HEK293 (cell line): ENCODE measurements around the gene EYS.

ENCODE experiments used
- CTCF ChIA-PET: fragments of 350-600 bp; formaldehyde crosslinking; extraction: SDS; loops from one replicate; lab custom pipeline; 2021; ENCODE audit warnings: antibody characterized with exemption; lab: Yijun Ruan, JAX
- POLR2A ChIA-PET: fragments of 300-600 bp; formaldehyde crosslinking; extraction: SDS; loops from one replicate; lab custom pipeline; 2020; ENCODE audit warnings: antibody characterized with exemption, inconsistent platforms; lab: Yijun Ruan, JAX
- H3K27ac ChIP-seq: fragments of 200-500 bp; sonication (Bioruptor generic); 2 replicates; pipeline ENCODE4 v1.5.1; 2014; ENCODE audit warnings: low read depth, low read length, control low read depth, inconsistent platforms; ENCODE audit errors: extremely low read depth
- H3K36me3 ChIP-seq, 2 experiments: fragments of 200-500 bp in 1 of 2; sonication (Bioruptor generic) in 1 of 2; 1 replicate in 1 of 2; 2 replicates in 1 of 2; pipeline ENCODE4 v1.5.1; 2014 to 2017; ENCODE audit warnings: inconsistent platforms in 2 of 2, low read length in 2 of 2; ENCODE audit not compliant: control insufficient read depth in 2 of 2, insufficient read depth in 1 of 2
- H3K4me1 ChIP-seq: fragments of 200-500 bp; sonication (Bioruptor generic); 2 replicates; pipeline ENCODE4 v1.5.1; 2014; ENCODE audit warnings: mild to moderate bottlenecking, low read length, inconsistent platforms; ENCODE audit not compliant: control insufficient read depth, insufficient read depth
- H3K4me3 ChIP-seq: 2 replicates; pipeline ENCODE4 v1.5.1; 2011; ENCODE audit warnings: low read depth, mild to moderate bottlenecking, control low read depth, low read length, moderate library complexity
- H3K9me3 ChIP-seq: fragments of 200-500 bp; sonication (Bioruptor generic); 2 replicates; pipeline ENCODE4 v1.5.1; 2014; ENCODE audit warnings: low read depth, low read length, inconsistent platforms; ENCODE audit not compliant: control insufficient read depth, insufficient read depth
- BCL11B ChIP-seq: fragments of 450-650 bp; formaldehyde crosslinking; IDR thresholded peaks from 2 replicates; pipeline ENCODE4 v1.5.1; 2016; ENCODE audit warnings: low read depth, missing biosample characterization, missing genetic modification characterization
- EGR2 ChIP-seq: fragments of 450-650 bp; formaldehyde crosslinking; IDR thresholded peaks from 2 replicates; pipeline ENCODE4 v1.5.1; 2016; ENCODE audit warnings: low read depth, missing biosample characterization, missing genetic modification characterization
- HOXC10 ChIP-seq: sonication (generic); formaldehyde crosslinking; IDR thresholded peaks from 2 replicates; pipeline ENCODE4 v1.8.1; 2023; ENCODE audit warnings: mild to moderate bottlenecking, missing genetic modification reagents
- REPIN1 ChIP-seq: fragments of 450-650 bp; formaldehyde crosslinking; IDR thresholded peaks from 2 replicates; pipeline ENCODE4 v1.5.1; 2017; ENCODE audit warnings: missing biosample characterization, missing genetic modification characterization, low read depth
- WT1 ChIP-seq: fragments of 450-650 bp; formaldehyde crosslinking; IDR thresholded peaks from 2 replicates; pipeline ENCODE4 v1.5.1; 2016; ENCODE audit warnings: missing biosample characterization, missing genetic modification characterization
- YY2 ChIP-seq: fragments of 450-650 bp; formaldehyde crosslinking; IDR thresholded peaks from 2 replicates; pipeline ENCODE4 v1.5.1; 2016; ENCODE audit warnings: missing biosample characterization, missing genetic modification characterization
- ZFP41 ChIP-seq: fragments of 450-650 bp; formaldehyde crosslinking; IDR thresholded peaks from 2 replicates; pipeline ENCODE4 v1.5.1; 2016; ENCODE audit warnings: missing biosample characterization, missing genetic modification characterization, borderline replicate concordance
- ZNF133 ChIP-seq: fragments of 450-650 bp; formaldehyde crosslinking; IDR thresholded peaks from 2 replicates; pipeline ENCODE4 v1.5.1; 2016; ENCODE audit warnings: missing biosample characterization, missing genetic modification characterization
- ZNF155 ChIP-seq: fragments of 450-650 bp; formaldehyde crosslinking; IDR thresholded peaks from 2 replicates; pipeline ENCODE4 v1.5.1; 2016; ENCODE audit warnings: missing biosample characterization, missing genetic modification characterization
- ZNF223 ChIP-seq: fragments of 450-650 bp; formaldehyde crosslinking; IDR thresholded peaks from 2 replicates; pipeline ENCODE4 v1.5.1; 2016; ENCODE audit warnings: missing biosample characterization, missing genetic modification characterization
- ZNF248 ChIP-seq: fragments of 450-650 bp; formaldehyde crosslinking; IDR thresholded peaks from 2 replicates; pipeline ENCODE4 v1.5.1; 2017; ENCODE audit warnings: missing biosample characterization, missing genetic modification characterization
- ZNF292 ChIP-seq: fragments of 450-650 bp; formaldehyde crosslinking; IDR thresholded peaks from 2 replicates; pipeline ENCODE4 v1.5.1; 2016; ENCODE audit warnings: low read depth, missing biosample characterization, missing genetic modification characterization, borderline replicate concordance
- ZNF354C ChIP-seq: fragments of 450-650 bp; formaldehyde crosslinking; IDR thresholded peaks from 2 replicates; pipeline ENCODE4 v1.5.1; 2016; ENCODE audit warnings: missing biosample characterization, missing genetic modification characterization, low read depth, borderline replicate concordance
- ZNF521 ChIP-seq: fragments of 450-650 bp; formaldehyde crosslinking; IDR thresholded peaks from 2 replicates; pipeline ENCODE4 v1.5.1; 2017; ENCODE audit warnings: missing biosample characterization, mild to moderate bottlenecking, missing genetic modification characterization
- ZNF544 ChIP-seq: fragments of 450-650 bp; formaldehyde crosslinking; IDR thresholded peaks from 2 replicates; pipeline ENCODE4 v1.5.0; 2017; ENCODE audit warnings: missing biosample characterization, missing genetic modification characterization
- ZNF747 ChIP-seq: fragments of 450-650 bp; formaldehyde crosslinking; IDR thresholded peaks from 2 replicates; pipeline ENCODE4 v1.5.1; 2016; ENCODE audit warnings: missing biosample characterization, missing genetic modification characterization
- ZSCAN16 ChIP-seq: fragments of 450-650 bp; formaldehyde crosslinking; IDR thresholded peaks from 2 replicates; pipeline ENCODE4 v1.5.1; 2016; ENCODE audit warnings: missing biosample characterization, missing genetic modification characterization
- ZSCAN30 ChIP-seq: fragments of 450-650 bp; IDR thresholded peaks from 2 replicates; pipeline ENCODE4 v1.5.1; 2018; ENCODE audit warnings: missing biosample characterization, mild to moderate bottlenecking, missing genetic modification characterization, moderate library complexity
- TF ChIP-seq, protein P1 (sequence below): fragments of 450-650 bp; formaldehyde crosslinking; IDR thresholded peaks from 2 replicates; pipeline ENCODE4 v1.5.1; 2017; ENCODE audit warnings: missing biosample characterization, missing genetic modification characterization
- TF ChIP-seq, protein P2 (sequence below): fragments of 450-650 bp; formaldehyde crosslinking; IDR thresholded peaks from 2 replicates; pipeline ENCODE4 v1.5.1; 2016; ENCODE audit warnings: missing biosample characterization, missing genetic modification characterization
- TF ChIP-seq, protein P3 (sequence below): fragments of 450-650 bp; formaldehyde crosslinking; IDR thresholded peaks from 2 replicates; pipeline ENCODE4 v1.5.1; 2016; ENCODE audit warnings: missing biosample characterization, missing genetic modification characterization
- TF ChIP-seq, protein P4 (sequence below): fragments of 450-650 bp; formaldehyde crosslinking; IDR thresholded peaks from 2 replicates; pipeline ENCODE4 v1.5.1; 2016; ENCODE audit warnings: missing biosample characterization, missing genetic modification characterization
- TF ChIP-seq, protein P5 (sequence below): fragments of 450-650 bp; IDR thresholded peaks from 2 replicates; pipeline ENCODE4 v1.5.1; 2018; ENCODE audit warnings: missing biosample characterization, mild to moderate bottlenecking, missing genetic modification characterization
- TF ChIP-seq, protein P6 (sequence below): fragments of 450-650 bp; formaldehyde crosslinking; IDR thresholded peaks from 2 replicates; pipeline ENCODE4 v1.5.1; 2016; ENCODE audit warnings: missing biosample characterization, missing genetic modification characterization

EYS gene

DNA sequence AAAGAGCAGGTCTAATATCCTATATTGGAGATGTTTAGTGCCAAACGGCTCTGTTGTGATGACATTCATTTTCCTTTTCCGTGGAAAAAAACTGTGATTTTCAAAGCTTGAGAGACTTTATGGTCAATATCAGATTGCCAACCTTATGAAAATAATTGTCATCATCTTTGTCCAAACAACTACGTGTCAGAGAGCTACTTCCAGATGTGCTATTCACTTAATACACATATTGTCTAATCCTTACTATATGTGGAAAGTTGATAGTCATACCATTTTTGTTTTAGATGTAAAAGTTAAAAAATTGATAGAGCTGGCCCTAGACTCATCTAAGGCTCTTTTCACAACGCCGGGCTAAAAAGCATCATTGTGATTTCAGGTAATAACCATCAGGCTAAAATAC lies 1521.4 kb downstream of the EYS start:
- no peak for TF ChIP-seq ZNF544
- TF ChIP-seq ZSCAN30 (tag by site-specific recombination) = no peak
- no peak for TF ChIP-seq ZNF133 (tag by site-specific recombination)
- TF ChIP-seq, protein P1, sequence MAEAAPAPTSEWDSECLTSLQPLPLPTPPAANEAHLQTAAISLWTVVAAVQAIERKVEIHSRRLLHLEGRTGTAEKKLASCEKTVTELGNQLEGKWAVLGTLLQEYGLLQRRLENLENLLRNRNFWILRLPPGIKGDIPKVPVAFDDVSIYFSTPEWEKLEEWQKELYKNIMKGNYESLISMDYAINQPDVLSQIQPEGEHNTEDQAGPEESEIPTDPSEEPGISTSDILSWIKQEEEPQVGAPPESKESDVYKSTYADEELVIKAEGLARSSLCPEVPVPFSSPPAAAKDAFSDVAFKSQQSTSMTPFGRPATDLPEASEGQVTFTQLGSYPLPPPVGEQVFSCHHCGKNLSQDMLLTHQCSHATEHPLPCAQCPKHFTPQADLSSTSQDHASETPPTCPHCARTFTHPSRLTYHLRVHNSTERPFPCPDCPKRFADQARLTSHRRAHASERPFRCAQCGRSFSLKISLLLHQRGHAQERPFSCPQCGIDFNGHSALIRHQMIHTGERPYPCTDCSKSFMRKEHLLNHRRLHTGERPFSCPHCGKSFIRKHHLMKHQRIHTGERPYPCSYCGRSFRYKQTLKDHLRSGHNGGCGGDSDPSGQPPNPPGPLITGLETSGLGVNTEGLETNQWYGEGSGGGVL = no peak
- POLR2A ChIA-PET = no interaction called here
- Histone ChIP-seq H3K4me1 (no peaks in the 10 kb centered on the region), H3K9me3 (no peaks in the 10 kb centered on the region), H3K27ac (no peak overlapping the region), H3K4me3 (no peak overlapping the region), H3K36me3 (no peaks in the 10 kb centered on the region)
- CTCF ChIA-PET = interaction anchor here (1.3 kb wide), 1 partner anchor 145 kb away, joined by 3 read pairs; no protein-coding TSS in a partner anchor

DNA sequence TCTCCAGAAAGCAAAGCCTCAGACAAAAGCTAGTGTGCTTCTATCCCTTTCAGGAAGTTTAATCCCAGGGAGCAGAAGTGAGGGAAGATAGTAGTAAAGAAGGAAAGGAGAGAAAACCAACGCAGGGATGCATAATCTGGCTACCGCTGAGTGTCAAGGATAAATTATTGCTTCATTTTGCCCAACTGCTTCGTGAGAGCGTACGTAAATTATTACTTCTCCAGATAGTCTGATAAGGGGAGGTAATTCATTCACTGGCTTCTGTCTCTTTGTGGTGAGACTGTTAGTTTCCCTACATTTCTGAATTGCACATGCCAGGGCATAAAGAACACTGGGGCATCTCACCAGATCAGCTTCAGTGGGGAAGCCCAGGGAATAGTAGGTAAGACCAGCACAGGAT lies 1531.7 kb downstream of the EYS start:
- no peaks in the 10 kb centered on the region for H3K4me1 ChIP-seq
- no peaks in the 10 kb centered on the region for H3K36me3 ChIP-seq
- ChIA-PET POLR2A (no interaction called here), CTCF (no interaction called here)
- no peak for TF ChIP-seq ZNF292 (tag by site-specific recombination)
- TF ChIP-seq WT1 (tag by site-specific recombination) = no peak
- no peak for TF ChIP-seq ZSCAN16 (tag by site-specific recombination)
- no peak for TF ChIP-seq ZNF223
- TF ChIP-seq, protein P2, sequence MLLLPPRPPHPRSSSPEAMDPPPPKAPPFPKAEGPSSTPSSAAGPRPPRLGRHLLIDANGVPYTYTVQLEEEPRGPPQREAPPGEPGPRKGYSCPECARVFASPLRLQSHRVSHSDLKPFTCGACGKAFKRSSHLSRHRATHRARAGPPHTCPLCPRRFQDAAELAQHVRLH (tag by site-specific recombination) = no peak
- TF ChIP-seq ZNF544 = no peak
- TF ChIP-seq, all 188 proteins: peak for 0
- H3K27ac ChIP-seq = no peak overlapping the region
- H3K9me3 ChIP-seq = no peaks in the 10 kb centered on the region
- H3K4me3 ChIP-seq = no peak overlapping the region

DNA sequence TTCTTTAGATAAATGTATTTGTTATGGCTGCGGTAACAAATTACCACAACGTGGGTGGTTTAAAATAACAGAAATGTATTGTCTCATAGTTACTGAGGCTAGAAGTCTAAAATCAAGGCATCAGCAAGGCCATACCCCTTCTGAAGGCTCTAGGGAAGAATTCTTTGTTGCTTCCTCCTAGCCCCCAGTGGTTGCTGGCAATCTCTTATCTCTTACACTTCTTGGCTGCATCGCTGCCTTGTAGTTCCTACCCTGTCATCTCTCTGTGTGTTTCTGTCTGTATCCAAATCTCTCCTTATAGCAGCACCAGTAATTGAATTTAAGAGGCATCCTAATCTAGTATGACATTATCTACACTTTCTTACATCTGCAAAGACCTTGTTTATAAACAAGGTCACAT lies 1536.7 kb downstream of the EYS start:
- no peaks in the 10 kb centered on the region for H3K36me3 ChIP-seq
- H3K4me1 ChIP-seq = no peaks in the 10 kb centered on the region
- ChIA-PET CTCF (interaction anchor here (0.6 to 0.8 kb wide), 2 partner anchors 17 to 214 kb away, joined by 3 to 4 read pairs; no protein-coding TSS in a partner anchor), POLR2A (no interaction called here)
- H3K4me3 ChIP-seq = no peak overlapping the region
- no peak overlapping the region for H3K27ac ChIP-seq
- H3K9me3 ChIP-seq = no peaks in the 10 kb centered on the region
- no peak for TF ChIP-seq ZNF155 (tag by site-specific recombination)
- TF ChIP-seq ZSCAN30 (tag by site-specific recombination) = no peak
- no peak for TF ChIP-seq ZNF248 (tag by site-specific recombination)
- TF ChIP-seq REPIN1 (tag by site-specific recombination) = no peak
- TF ChIP-seq YY2 = no peak
- TF ChIP-seq ZNF354C (tag by site-specific recombination) = no peak
- TF ChIP-seq, protein P3, sequence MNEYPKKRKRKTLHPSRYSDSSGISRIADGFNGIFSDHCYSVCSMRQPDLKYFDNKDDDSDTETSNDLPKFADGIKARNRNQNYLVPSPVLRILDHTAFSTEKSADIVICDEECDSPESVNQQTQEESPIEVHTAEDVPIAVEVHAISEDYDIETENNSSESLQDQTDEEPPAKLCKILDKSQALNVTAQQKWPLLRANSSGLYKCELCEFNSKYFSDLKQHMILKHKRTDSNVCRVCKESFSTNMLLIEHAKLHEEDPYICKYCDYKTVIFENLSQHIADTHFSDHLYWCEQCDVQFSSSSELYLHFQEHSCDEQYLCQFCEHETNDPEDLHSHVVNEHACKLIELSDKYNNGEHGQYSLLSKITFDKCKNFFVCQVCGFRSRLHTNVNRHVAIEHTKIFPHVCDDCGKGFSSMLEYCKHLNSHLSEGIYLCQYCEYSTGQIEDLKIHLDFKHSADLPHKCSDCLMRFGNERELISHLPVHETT (tag by site-specific recombination) = no peak
- TF ChIP-seq, protein P4, sequence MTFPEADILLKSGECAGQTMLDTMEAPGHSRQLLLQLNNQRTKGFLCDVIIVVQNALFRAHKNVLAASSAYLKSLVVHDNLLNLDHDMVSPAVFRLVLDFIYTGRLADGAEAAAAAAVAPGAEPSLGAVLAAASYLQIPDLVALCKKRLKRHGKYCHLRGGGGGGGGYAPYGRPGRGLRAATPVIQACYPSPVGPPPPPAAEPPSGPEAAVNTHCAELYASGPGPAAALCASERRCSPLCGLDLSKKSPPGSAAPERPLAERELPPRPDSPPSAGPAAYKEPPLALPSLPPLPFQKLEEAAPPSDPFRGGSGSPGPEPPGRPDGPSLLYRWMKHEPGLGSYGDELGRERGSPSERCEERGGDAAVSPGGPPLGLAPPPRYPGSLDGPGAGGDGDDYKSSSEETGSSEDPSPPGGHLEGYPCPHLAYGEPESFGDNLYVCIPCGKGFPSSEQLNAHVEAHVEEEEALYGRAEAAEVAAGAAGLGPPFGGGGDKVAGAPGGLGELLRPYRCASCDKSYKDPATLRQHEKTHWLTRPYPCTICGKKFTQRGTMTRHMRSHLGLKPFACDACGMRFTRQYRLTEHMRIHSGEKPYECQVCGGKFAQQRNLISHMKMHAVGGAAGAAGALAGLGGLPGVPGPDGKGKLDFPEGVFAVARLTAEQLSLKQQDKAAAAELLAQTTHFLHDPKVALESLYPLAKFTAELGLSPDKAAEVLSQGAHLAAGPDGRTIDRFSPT (tag by site-specific recombination) = no peak
- TF ChIP-seq ZNF747 (tag by site-specific recombination) = no peak
- TF ChIP-seq, protein P5, sequence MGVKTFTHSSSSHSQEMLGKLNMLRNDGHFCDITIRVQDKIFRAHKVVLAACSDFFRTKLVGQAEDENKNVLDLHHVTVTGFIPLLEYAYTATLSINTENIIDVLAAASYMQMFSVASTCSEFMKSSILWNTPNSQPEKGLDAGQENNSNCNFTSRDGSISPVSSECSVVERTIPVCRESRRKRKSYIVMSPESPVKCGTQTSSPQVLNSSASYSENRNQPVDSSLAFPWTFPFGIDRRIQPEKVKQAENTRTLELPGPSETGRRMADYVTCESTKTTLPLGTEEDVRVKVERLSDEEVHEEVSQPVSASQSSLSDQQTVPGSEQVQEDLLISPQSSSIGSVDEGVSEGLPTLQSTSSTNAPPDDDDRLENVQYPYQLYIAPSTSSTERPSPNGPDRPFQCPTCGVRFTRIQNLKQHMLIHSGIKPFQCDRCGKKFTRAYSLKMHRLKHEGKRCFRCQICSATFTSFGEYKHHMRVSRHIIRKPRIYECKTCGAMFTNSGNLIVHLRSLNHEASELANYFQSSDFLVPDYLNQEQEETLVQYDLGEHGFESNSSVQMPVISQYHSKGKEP = no peak
- no peak for TF ChIP-seq ZNF521
- no peak for TF ChIP-seq BCL11B (tag by site-specific recombination)
- TF ChIP-seq HOXC10 (CRISPR knock-in tag) = no peak
- TF ChIP-seq EGR2 (tag by site-specific recombination) = no peak
- no peak for TF ChIP-seq ZFP41
- TF ChIP-seq, protein P6, sequence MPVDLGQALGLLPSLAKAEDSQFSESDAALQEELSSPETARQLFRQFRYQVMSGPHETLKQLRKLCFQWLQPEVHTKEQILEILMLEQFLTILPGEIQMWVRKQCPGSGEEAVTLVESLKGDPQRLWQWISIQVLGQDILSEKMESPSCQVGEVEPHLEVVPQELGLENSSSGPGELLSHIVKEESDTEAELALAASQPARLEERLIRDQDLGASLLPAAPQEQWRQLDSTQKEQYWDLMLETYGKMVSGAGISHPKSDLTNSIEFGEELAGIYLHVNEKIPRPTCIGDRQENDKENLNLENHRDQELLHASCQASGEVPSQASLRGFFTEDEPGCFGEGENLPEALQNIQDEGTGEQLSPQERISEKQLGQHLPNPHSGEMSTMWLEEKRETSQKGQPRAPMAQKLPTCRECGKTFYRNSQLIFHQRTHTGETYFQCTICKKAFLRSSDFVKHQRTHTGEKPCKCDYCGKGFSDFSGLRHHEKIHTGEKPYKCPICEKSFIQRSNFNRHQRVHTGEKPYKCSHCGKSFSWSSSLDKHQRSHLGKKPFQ = no peak
